ENCODE results near the gene PRKCE.

PRKCE gene

DNA sequence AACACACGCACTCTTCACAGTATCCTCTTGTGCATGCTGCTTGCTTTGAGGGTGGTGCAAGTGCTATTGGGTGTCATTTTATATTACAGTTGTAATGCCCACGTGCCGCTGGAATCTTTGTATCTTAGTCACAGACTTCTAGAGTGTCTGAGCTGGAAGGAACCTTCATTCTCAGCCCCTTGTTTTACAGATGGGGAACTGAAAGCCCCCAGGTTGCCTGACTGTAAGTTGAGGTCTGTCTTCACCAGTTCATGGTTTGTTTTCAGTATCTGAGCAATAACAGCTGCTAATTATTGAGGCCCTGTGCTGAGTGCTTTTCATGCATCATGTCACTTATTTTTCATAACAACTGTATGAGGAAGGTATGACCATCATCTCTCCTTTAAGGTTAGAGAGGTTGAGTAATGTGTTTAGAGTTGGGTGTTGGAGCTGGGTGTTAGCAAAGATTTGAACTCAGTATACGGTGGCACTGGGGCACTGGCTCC lies 77.0 kb downstream of the PRKCE start:
- no peak for DNase-seq (ENCODE audit: low read depth)

DNA sequence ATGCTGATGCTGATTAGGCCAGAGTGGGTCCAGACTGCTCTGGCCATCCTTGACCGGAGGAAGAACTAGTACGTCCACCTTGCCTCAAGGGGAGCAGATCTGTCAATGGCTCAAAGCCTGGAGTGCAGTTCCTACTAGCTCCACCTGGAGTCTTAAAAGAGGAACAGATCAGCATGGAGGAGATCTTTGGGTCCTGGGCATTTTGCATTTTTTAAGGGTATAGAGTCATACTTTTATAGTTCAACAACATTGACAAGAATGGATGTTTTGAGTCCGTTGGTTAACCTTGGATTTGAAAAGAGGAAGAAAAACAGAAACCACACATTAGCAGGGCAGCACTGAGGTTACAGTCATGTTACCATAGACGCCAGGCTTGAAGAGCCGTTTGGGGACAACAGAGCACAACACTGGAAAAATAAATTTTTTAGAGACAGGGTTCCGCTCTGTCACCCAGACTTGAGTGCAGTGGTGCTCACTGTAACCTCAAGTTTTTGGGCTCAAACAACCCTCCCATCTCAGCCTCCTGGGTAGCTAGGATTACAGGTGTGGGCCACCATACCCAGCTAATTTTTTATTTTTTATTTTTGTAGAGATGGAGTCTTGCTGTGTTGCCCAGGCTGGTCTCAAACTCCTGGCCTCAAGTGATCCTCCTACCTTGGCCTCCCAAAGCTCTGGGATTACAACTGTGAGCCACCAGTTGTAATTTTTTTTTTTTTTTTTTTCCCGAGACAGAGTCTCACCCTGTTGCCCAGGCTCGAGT lies 78.5 kb downstream of the PRKCE start:
- peak; percentile 22 for DNase-seq (ENCODE audit: low read depth)

DNA sequence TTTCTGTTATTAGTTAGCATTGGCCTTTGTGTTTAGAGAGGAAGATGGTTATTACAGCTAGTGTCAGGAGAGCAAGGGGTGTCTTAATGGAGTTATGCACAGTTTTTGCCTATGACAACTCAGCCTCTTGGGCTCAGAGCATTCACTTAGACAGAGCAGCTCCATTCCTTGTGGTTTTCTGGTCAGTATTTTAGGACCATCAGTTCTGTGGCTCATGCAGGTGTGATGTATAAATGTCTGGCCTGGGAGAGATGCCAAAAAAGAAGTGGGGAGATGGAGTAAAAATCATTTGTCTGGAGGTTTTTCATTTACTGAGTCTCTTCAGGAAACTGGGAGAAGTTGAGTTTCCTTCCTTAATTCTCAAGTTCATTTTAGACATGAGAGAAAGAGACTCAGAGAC lies 79.7 kb downstream of the PRKCE start:
- no peak for DNase-seq (ENCODE audit: low read depth)

DNA sequence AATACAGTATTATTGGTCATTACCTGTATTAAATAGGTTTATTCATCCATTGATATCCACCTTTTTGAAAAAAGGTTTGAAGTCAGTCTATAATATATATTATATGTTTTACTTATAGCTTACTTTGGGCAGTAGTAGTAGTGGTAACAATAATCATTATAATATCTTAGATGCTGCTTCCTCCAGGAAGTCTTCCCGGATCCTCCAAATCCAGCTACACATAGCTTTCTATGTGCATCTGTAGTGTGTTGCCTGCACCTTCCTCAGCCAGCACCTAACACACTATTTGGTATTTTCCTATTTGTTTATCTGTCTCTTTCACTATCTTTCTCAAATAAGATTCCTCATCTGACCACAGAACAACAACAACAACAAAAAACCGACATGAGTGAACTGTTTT lies 81.0 kb downstream of the PRKCE start:
- no peak for DNase-seq (ENCODE audit: low read depth)

DNA sequence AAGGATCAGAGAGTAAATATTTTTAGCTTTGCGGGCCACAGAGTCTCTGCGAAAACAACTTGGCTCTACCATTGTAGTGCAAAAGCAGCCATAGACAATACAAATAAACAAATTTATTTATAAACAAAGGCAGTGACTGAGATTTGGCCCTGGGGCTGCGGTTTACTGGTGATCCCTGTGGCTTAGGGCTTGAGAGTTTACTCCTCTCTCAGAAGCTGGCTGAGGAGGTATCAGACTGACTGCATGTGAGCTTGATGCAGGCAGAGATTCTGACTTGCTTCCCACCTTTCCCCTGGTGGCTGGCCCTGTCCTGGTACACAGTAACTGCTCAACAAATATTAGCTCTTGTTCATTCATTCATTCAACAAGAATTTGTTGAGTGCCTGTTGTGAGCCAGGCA lies 81.5 kb downstream of the PRKCE start:
- DNase-seq (ENCODE audit: low read depth), result no peak

DNA sequence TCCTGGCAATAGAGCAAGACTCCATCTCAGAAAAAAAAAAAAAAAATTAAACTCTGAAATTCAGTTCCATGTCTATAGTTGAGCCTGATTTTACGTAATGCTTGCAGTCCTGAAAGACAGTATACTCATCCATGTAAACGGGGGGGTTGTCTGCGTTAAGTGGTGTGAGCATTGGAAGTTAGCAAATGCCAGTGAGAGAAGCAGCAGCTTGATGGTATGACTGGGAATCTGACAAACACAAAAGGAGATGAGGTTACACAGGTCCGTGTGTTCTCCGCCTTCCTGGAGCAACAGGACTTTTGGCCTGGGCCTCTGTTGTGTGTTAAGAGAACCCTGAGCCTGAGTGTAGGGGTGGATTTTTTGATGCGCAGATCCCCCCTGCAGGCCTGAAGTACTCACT lies 82.9 kb downstream of the PRKCE start:
- DNase-seq (ENCODE audit: low read depth), result no peak

DNA sequence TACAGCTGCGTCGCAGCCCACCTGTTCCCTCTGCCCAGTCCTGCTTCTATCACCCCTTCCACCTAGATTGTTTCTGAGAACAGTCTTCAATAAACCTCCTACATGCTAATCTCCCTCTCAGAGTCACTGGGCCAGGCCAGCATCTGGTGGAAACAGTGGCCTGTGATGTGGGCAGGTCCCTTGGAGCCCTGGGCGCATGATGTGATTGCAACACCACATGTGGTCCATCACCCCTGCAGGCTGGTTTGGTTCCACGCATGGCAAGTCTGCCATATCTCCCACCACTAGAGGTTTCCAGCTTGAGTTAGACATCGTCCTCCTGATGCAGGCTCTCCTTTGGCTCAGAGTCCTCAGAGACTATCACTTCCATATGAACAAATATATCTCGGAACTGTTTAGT lies 83.5 kb downstream of the PRKCE start:
- no peak for DNase-seq (ENCODE audit: low read depth)

DNA sequence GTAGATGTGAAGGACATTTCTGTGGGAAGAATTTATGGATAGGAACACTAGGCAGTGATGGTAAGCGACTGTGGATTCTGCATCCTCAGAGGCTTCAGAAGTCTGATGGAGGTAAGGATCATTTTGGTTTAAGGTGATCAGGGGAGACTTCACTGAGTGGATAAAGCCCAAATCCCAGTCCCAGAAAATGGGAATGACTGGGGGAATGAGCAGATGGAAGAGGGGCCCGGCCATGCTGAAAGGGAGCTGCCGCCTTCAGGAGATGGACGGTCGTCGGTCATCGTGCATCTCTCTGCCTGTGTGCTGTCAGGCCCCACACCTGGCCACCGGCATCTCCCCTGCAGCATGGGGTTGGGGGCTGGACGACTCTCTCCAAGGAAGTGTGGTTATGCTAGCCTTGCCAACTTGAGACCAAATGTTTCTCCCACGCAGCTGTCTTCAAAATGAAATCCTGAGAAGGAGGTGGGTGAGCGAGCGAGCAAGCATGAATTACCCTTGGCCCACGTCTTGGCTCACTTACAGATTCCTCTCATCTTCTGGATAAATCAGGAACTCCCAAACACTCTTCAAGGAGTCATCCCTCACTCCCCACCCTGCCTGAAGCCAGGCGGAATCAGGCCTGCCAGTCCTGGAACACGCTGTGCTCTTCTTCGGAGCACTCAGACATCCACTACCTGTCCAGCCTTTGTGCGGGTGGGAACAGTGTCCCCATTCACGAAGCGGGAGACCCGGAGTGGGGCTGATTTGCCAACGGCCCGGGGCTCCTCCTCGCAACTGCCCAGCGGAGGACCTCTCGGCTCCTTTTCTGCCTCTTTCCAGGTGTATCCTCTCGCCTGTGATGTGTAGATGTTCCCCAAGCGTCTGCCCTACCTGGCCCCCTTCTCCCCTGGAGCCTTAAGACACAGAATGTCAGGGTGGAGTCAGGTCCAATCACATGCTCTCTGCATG lies 85.6 kb downstream of the PRKCE start:
- DNase-seq (ENCODE audit: low read depth), result peak; percentile 16

DNA sequence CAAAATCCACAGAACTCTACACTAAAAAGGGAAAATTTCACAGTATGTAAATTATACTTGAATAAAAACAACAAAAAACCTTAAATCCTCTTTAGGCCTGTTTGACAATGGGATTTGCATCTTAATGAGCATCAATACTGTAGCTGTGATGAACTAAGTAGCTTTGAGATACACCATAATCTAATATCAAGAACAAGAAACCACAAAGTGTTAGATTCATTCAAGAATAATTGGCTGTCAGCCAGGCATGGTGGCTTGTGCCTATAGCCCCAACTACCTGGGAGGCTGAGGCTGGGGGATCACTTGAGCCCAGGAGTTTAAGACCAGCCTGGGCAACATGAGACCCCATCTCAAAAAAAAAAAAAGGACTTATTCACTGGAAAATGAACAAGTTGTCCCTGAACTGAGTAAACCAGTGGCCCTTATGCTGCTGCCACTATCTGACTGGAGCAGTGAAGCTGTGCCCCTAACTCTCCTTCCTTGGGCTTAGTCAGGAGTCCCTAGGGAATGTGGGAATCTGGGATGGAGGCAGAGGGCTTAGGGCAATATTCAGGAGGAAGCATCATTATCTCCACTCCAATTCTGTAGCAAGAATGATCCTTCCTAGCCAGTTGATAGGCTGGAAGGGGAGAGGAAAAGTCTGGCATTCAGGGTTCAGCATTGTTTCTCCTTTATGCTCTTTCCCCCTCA lies 88.5 kb downstream of the PRKCE start:
- DNase-seq (ENCODE audit: low read depth), result no peak

DNA sequence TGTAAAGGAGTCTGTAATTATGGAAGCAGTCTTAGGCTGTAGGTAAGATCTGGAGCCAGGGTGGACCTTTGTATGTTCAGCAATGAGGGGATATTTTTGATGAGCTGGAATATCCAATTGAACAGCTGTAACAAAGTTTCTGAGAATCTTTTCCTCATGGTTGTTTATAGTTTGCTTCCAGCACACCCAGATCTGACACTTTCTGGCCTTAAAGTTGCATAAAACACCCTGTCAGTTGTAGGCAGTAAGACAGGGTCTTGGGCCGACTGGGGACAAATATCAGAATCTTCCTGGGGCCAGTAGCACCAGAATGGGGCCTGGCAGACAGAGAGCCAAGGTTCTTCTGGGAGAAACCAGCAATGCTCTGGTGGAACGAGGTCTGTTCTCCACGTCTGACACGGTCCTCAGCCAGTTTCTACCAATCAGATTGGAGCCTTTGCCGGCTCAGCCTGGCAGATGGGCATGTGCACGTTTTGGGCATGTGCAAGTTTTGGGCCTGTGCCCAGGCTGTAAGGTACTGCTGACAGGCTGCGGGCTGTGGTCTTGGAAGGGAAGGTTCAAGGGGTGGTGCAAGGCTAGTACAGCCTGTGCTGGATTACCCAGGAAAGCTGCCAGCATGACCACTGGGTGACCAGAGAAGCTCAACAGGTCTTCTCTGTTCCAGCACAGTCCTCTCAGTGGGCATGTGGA lies 89.8 kb downstream of the PRKCE start:
- no peak for DNase-seq (ENCODE audit: low read depth)

DNA sequence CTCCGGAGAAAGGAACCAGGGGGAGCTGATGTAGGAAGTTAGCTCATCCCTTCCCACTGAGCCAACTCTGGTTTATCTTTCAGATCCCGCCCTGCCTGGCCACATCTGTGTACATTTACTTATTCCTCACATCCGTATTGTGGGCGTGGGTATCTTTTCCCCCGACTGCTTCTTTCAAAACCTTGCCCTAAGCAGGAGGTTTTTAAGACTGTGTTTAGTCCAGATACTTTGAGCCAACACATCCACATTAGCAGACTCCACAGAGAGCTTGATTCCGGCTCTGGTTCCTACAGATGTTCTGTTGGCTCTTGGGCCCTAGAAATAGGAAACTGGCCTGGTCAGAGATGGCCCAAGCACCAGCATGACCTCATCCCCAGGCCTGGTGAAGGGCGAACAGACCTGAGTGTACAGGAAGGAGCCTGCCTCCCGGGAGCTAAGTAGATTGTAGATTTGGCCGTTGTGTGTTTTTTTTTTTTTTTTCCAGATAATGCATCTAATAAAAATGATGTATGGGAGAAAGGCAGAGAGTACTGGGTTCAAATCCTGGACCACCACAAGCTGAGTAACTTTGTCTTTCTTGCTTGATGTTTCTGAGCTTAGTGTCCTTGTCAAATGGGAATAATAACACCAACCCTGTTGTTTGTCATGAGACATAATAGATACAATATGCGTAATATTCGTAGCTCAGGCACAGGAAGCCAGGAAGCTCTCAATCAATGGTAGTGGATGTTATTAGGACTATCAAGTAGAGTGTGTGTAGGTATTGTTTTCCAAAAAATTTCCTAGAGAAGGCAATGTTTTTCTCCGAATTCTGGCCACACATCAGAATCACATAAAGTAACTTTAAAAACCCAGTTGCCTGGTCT lies 92.3 kb downstream of the PRKCE start:
- DNase-seq (ENCODE audit: low read depth), result peak; percentile 58

DNA sequence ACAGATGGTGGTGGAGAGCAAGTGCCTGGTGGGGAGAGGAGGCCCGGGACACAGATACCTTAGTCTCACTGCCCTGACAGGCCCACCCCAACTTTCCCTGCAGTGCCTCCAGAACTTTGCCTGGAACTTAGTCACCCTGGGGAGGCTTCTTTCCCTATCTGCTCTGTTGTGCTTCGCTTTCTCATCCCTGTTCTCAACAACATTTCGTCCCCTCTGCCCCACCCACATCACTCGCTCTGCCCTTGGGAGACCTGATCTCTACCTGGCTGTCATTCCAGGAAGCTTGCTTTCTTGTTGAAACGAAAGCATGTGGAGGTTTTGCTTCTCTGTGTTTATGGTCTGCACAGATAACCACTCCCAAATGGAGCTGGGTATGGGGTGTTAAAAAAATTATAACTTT lies 93.8 kb downstream of the PRKCE start:
- DNase-seq (ENCODE audit: low read depth), result no peak

DNA sequence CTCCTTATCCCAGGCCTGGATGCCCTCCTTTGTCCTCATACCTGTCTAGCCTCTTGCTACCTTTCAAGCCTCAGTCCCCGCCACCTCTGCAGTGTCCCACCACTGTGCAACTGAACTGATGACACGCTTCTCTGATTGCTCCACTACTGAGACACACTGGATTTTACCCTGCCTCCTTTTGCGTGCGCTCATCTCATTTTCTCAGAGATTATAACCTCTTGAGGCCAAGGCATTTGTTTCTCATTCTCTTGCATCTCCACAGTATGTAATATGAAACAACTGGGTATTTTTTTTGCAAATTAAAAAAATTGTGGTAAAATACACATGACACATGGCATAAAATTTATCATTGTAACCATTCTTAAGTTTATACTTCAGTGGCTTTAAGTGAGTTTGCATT lies 95.4 kb downstream of the PRKCE start:
- no peak for DNase-seq (ENCODE audit: low read depth)

DNA sequence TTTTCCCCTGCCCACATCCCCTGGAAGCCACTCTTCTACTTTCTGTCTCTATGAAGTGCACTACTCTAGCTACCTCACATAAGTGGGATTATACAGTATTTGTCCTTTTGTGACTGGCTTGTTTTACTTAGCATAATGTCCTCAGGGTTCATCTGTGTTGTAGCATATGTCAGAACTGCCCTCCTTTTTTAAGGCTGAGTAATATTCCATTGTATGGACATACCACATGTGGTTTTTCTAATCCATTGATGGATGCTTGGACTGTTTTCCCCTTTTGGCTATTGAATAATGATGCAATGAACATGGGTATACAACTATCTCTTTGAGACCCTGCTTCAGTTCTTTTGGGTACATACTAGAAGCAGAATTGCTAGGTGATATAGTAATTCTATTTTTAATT lies 95.9 kb downstream of the PRKCE start:
- DNase-seq (ENCODE audit: low read depth), result no peak

DNA sequence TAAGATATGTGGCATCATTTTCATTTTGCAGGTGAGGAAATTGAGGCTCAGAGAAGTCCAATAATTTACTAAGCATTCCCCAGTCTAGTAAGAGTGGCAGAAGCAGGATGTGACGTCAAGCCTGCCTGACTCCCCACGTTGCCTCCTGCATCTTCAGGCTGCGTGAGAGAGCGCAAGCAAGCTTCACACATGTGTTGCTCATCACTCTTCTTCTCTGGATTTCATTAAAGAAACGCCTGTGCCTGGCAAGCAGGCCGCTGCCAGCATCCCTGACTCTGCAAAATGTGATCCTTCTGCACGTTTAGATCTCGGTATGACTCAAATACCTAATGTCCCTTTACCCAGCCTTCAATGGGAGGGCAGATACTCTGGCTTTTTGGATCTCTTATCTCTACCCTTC lies 96.8 kb downstream of the PRKCE start:
- DNase-seq (ENCODE audit: low read depth), result peak; percentile 63

DNA sequence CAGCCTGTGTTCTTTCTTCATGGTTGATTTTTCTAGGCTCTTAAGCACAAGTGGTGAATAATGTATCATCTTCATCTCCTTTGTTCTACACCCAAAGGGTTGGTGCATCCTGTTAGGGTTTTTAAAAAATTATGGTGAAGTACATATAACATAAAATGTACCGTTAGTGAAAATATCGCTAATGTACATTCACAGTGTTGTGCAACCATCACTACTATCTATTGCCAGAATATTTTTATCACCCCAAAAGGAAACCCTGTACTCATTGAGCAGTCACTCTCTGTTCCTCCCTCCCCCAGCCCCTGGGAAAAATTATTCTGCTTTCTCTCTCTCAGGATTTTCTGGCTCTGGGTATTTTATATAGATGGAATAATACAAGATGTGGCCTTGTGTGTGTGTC lies 98.5 kb downstream of the PRKCE start:
- no peak for DNase-seq (ENCODE audit: low read depth)

DNA sequence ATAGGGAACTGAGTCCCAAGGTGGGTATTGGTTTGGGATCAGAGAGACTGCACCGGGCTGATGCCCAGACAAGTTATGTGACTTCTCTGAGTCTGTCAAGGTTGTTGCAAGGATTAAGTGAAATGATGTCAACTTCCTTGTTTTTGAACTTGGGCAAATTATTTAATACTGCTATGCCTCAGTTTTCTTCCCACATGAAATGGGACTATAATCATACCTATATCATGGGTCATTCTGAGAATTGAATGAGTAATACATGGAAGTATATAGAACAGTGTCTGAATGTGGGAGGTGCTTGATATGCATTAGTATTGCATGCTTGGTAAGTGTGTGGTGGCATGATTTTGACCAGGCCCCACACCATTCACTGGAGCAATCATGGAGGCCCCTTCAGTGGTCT lies 99.0 kb downstream of the PRKCE start:
- DNase-seq (ENCODE audit: low read depth), result no peak

DNA sequence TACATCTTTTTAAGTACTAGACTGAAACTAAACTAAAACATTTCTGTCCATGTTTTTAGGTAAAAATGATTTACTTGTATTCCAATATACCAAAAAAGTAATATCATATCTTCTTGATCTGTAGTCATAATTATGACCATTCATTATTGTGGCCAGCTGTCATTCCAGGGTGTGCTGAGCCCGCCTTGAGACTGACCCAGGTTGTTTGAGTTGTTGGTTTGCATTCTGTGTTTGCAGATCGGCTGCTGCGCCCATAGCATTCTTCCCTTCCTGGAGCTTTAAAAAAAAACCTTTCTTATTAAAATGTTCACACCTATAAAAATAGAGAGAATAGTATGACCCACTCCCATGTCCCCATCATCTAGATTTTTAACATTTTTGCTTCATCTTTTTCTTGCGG lies 101.9 kb downstream of the PRKCE start:
- DNase-seq (ENCODE audit: low read depth), result no peak

DNA sequence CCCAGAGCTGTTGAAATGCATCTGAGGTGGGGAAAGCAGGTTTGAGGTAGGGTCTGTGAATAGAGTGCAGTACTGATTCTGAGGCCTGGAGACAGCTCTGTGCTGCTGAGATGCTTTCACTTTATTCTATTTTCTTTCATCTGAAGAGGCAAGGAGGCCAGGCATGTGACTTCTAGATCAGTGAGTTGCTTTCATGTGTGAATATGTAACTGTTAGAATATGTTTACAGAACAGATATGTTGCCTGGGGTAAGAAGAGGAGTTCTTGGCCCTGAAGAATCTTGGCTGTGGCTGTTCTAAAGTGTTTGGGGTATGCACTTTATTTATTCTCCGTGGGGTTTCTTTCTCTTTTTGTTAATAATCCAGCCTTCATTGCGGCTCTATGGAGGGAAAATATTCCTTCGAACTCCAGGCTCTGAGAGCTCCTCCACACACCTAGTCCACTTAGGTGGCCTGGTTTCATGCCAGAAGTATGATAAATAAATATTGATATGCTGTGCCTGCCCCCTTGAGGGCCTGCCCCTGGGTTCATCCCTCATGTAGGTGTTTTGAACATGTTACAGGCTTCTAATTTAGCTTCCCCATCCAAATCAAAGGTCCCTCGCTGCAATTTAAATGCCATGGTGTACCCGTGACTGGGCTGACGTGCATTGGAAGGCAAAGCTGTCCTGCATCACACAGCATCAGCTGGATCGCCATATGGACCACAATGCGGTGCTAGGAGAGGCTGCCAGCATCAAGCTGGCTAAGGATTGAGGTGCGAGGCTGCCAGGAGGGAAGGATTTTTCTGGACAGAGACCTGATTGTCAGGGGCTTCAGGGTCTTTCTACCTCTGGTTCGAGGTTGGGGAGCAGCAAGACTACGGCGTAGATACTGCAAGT lies 102.9 kb downstream of the PRKCE start:
- DNase-seq (ENCODE audit: low read depth), result no peak

All from amniotic epithelial cell (primary cell).